AG04450 (cell line): Measurements from ENCODE around the gene CES2. TPM values are rescaled to one million over a fixed set of nuclear protein-coding genes. Genes with fewer than 3 reads are reported as not detected.

ENCODE experiments used
- CTCF ChIA-PET: fragments of 300-600, 350-600 bp; formaldehyde crosslinking; extraction: SDS; loops from one replicate; lab custom pipeline; 2022; ENCODE audit warnings: antibody characterized with exemption, inconsistent platforms; lab: Charles Lee
- POLR2A ChIA-PET: fragments of 350-600 bp; formaldehyde crosslinking; extraction: SDS; loops from one replicate; lab custom pipeline; 2021; ENCODE audit warnings: antibody characterized with exemption, inconsistent platforms; lab: Yijun Ruan, JAX
- DNase-seq: peaks from one replicate; pipeline ENCODE4 v3.0.0-alpha.2; 2011; ENCODE audit warnings: low read depth, low spot score
- H3K27ac ChIP-seq: one replicate; pipeline ENCODE4 v1.5.1; 2012; ENCODE audit warnings: low read depth, low read length, control low read depth
- H3K27me3 ChIP-seq: one replicate; pipeline ENCODE4 v1.6.0; 2012; ENCODE audit warnings: low read length; ENCODE audit not compliant: control insufficient read depth, insufficient read depth
- H3K4me3 ChIP-seq: 2 replicates; pipeline ENCODE4 v1.5.1; 2011; ENCODE audit warnings: mild to moderate bottlenecking, low read depth, low read length, control low read depth
- H3K9me3 ChIP-seq: 2 replicates; pipeline ENCODE4 v1.5.1; 2012; ENCODE audit warnings: low read length; ENCODE audit not compliant: control insufficient read depth, insufficient read depth
- CTCF ChIP-seq: IDR thresholded peaks from 2 replicates; pipeline ENCODE4 v1.5.1; 2011; ENCODE audit warnings: low read depth, low read length, control low read depth, inconsistent platforms
- polyA plus RNA-seq: library from polyadenylated mRNA; depleted of rRNA; stranded (reverse); fragments of >200 nt; gene quantifications from 2 replicates; pipeline ENCODE4 v1.2.3, GENCODE V29; 2011

CES2 gene
- polyA plus RNA-seq, 1 experiment = 20.7 TPM

GRCh38 chr16:66946541-66946940 lies 11.2 kb downstream of the CES2 start:
- ChIA-PET CTCF (interaction anchor here (0.6 to 2.8 kb wide), 4 partner anchors 10 to 205 kb away, joined by 3 to 13 read pairs (median 6); no protein-coding TSS in a partner anchor), POLR2A (interaction anchor here (0.8 kb wide), 1 partner anchor 195 kb away, joined by 3 read pairs; no protein-coding TSS in a partner anchor)
- Histone ChIP-seq H3K27ac (no peak overlapping the region), H3K9me3 (peaks cover 3% of the 10 kb centered on the region; the same call in 1 of the 2 replicates), H3K27me3 (peaks cover 17% of the 10 kb centered on the region), H3K4me3 (no peak overlapping the region)
- DNase-seq = no peak
- TF ChIP-seq CTCF = no peak

- Histone ChIP-seq H3K27me3 (peaks cover 17% of the 10 kb centered on the region), H3K9me3 (peaks cover 4% of the 10 kb centered on the region; the same call in 1 of the 2 replicates), H3K27ac (no peak overlapping the region), H3K4me3 (no peak overlapping the region)
- no peak for TF ChIP-seq CTCF
- ChIA-PET POLR2A (interaction anchor here (0.7 kb wide), 1 partner anchor 228 kb away, joined by 3 read pairs; no protein-coding TSS in a partner anchor), CTCF (interaction anchor here (1.0 to 2.8 kb wide), 4 partner anchors 10 to 55 kb away, joined by 3 to 13 read pairs (median 4); no protein-coding TSS in a partner anchor)
- DNase-seq = no peak
These were observed 11.6 kb downstream of the CES2 start for GRCh38 chr16:66946974-66947301.

- peak; percentile 88 for TF ChIP-seq CTCF
- H3K4me3 ChIP-seq = peak overlapping the region; percentile 60
- no peak overlapping the region for H3K27ac ChIP-seq
- ChIA-PET CTCF (interaction anchor here (0.7 to 2.8 kb wide), 5 partner anchors 11 to 237 kb away, joined by 3 to 13 read pairs (median 4); no protein-coding TSS in a partner anchor), POLR2A (interaction anchor here (0.7 kb wide), 1 partner anchor 227 kb away, joined by 3 read pairs; no protein-coding TSS in a partner anchor)
- peak; percentile 63 for DNase-seq
- peaks cover 17% of the 10 kb centered on the region for H3K27me3 ChIP-seq
- peaks cover 5% of the 10 kb centered on the region; the same call in 1 of the 2 replicates for H3K9me3 ChIP-seq
These were observed 12.2 kb downstream of the CES2 start for GRCh38 chr16:66947302-66948065.

- POLR2A ChIA-PET = no interaction called here
- Histone ChIP-seq H3K9me3 (peaks cover 5% of the 10 kb centered on the region; the same call in 1 of the 2 replicates), H3K27ac (no peak overlapping the region), H3K27me3 (peaks cover 17% of the 10 kb centered on the region), H3K4me3 (peak overlapping the region; percentile 60)
- no peak for DNase-seq
- TF ChIP-seq CTCF = no peak
- CTCF ChIA-PET = interaction anchor here (0.8 to 1.6 kb wide), 2 partner anchors 207 to 236 kb away, joined by 3 to 7 read pairs; no protein-coding TSS in a partner anchor
These were observed 13.0 kb downstream of the CES2 start for GRCh38 chr16:66948134-66948836.
